Measurements from ENCODE around the gene APRT.

APRT gene

DNA sequence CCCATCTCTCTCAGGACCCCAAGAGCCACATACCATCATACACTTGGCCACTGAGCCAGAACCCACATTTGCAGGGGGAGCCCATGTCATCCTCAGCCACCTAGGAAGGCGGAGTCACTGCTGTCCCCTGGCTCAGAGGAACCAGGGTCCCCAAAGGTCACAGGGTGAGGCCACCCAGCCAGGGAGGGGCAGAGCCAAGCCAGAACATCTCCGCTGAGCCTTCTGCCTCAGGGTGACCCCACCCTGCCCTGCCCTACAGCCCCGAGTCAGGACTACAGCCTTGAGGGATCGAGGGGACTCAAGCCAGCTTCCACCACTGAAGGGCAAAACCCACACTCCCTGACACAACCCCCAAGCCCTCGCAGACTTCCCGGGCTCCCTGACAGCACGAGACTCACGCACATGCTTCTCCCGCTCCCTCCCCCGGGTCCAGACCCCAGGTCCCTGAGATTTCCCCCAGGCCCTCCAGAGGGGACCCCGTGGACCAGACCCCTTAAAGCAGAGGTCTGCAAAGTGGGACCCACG, 44.1 kb downstream of the APRT start:
- H3K79me2 ChIP-seq (ENCODE audit: control insufficient read depth, low read length) = peaks cover 99% of the 10 kb centered on the region
- H3K4me2 ChIP-seq (ENCODE audit: low read length) = no peak overlapping the region
- H3K9me2 ChIP-seq (replicated peaks; ENCODE audit: control insufficient read depth, low read length) = no peaks in the 10 kb centered on the region
- no peaks in the 10 kb centered on the region for H3K27me3 ChIP-seq (ENCODE audit: control insufficient read depth, low read length)
- no peaks in the 10 kb centered on the region for H3K9me3 ChIP-seq (ENCODE audit: control insufficient read depth, insufficient read depth, low read length)
- H3K4me1 ChIP-seq (ENCODE audit: control insufficient read depth, low read length) = peaks cover 39% of the 10 kb centered on the region
- H4K20me1 ChIP-seq (ENCODE audit: control insufficient read depth, insufficient read depth, low read depth, low read length) = peaks cover 27% of the 10 kb centered on the region
- H3K36me3 ChIP-seq (ENCODE audit: control insufficient read depth, low read length) = peaks cover 37% of the 10 kb centered on the region
- H3K27ac ChIP-seq (ENCODE audit: low read depth, low read length) = no peak overlapping the region
- H3F3A ChIP-seq (ENCODE audit: control insufficient read depth, insufficient read depth) = 0 out of 2 replicates have a peak, but pooled peaks cover 4% of the 10 kb centered on the region
- no peak overlapping the region for H3K4me3 ChIP-seq (ENCODE audit: low read length)
- no peak for TF ChIP-seq EZH2phosphoT487 (IDR thresholded peaks at IDR 0.05; ENCODE audit: borderline replicate concordance, low read length)
- TF ChIP-seq, protein P1, sequence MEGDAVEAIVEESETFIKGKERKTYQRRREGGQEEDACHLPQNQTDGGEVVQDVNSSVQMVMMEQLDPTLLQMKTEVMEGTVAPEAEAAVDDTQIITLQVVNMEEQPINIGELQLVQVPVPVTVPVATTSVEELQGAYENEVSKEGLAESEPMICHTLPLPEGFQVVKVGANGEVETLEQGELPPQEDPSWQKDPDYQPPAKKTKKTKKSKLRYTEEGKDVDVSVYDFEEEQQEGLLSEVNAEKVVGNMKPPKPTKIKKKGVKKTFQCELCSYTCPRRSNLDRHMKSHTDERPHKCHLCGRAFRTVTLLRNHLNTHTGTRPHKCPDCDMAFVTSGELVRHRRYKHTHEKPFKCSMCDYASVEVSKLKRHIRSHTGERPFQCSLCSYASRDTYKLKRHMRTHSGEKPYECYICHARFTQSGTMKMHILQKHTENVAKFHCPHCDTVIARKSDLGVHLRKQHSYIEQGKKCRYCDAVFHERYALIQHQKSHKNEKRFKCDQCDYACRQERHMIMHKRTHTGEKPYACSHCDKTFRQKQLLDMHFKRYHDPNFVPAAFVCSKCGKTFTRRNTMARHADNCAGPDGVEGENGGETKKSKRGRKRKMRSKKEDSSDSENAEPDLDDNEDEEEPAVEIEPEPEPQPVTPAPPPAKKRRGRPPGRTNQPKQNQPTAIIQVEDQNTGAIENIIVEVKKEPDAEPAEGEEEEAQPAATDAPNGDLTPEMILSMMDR (IDR thresholded peaks at IDR 0.05; ENCODE audit: low read depth, low read length, poor library complexity, severe bottlenecking) = no peak

GRCh38 chr16:88766975-88767374, 44.8 kb downstream of the APRT start:
- peaks cover 35% of the 10 kb centered on the region for H3K4me1 ChIP-seq (ENCODE audit: control insufficient read depth, low read length)
- H3K9me3 ChIP-seq (ENCODE audit: control insufficient read depth, insufficient read depth, low read length) = no peaks in the 10 kb centered on the region
- no peaks in the 10 kb centered on the region for H3K9me2 ChIP-seq (replicated peaks; ENCODE audit: control insufficient read depth, low read length)
- no peak overlapping the region for H3K4me2 ChIP-seq (ENCODE audit: low read length)
- H4K20me1 ChIP-seq (ENCODE audit: control insufficient read depth, insufficient read depth, low read depth, low read length) = peaks cover 31% of the 10 kb centered on the region
- no peaks in the 10 kb centered on the region for H3K27me3 ChIP-seq (ENCODE audit: control insufficient read depth, low read length)
- H3K79me2 ChIP-seq (ENCODE audit: control insufficient read depth, low read length) = peaks cover 99% of the 10 kb centered on the region
- TF ChIP-seq, protein P1 (IDR thresholded peaks at IDR 0.05; ENCODE audit: low read depth, low read length, poor library complexity, severe bottlenecking) = no peak
- no peak for TF ChIP-seq EZH2phosphoT487 (IDR thresholded peaks at IDR 0.05; ENCODE audit: borderline replicate concordance, low read length)
- H3K27ac ChIP-seq (ENCODE audit: low read depth, low read length) = no peak overlapping the region
- H3F3A ChIP-seq (ENCODE audit: control insufficient read depth, insufficient read depth) = 0 out of 2 replicates have a peak, but pooled peaks cover 4% of the 10 kb centered on the region
- H3K36me3 ChIP-seq (ENCODE audit: control insufficient read depth, low read length) = peaks cover 37% of the 10 kb centered on the region
- no peak overlapping the region for H3K4me3 ChIP-seq (ENCODE audit: low read length)

- no peak overlapping the region for H3K4me3 ChIP-seq (ENCODE audit: low read length)
- no peak overlapping the region for H3K27ac ChIP-seq (ENCODE audit: low read depth, low read length)
- H3K79me2 ChIP-seq (ENCODE audit: control insufficient read depth, low read length) = peaks cover 100% of the 10 kb centered on the region
- H4K20me1 ChIP-seq (ENCODE audit: control insufficient read depth, insufficient read depth, low read depth, low read length) = peaks cover 28% of the 10 kb centered on the region
- H3K27me3 ChIP-seq (ENCODE audit: control insufficient read depth, low read length) = no peaks in the 10 kb centered on the region
- peaks cover 15% of the 10 kb centered on the region for H3K4me1 ChIP-seq (ENCODE audit: control insufficient read depth, low read length)
- H3F3A ChIP-seq (ENCODE audit: control insufficient read depth, insufficient read depth) = no peaks in the 10 kb centered on the region
- no peaks in the 10 kb centered on the region for H3K9me2 ChIP-seq (replicated peaks; ENCODE audit: control insufficient read depth, low read length)
- H3K36me3 ChIP-seq (ENCODE audit: control insufficient read depth, low read length) = peaks cover 33% of the 10 kb centered on the region
- TF ChIP-seq EZH2phosphoT487 (IDR thresholded peaks at IDR 0.05; ENCODE audit: borderline replicate concordance, low read length) = no peak
- TF ChIP-seq, protein P1 (IDR thresholded peaks at IDR 0.05; ENCODE audit: low read depth, low read length, poor library complexity, severe bottlenecking) = no peak
- H3K9me3 ChIP-seq (ENCODE audit: control insufficient read depth, insufficient read depth, low read length) = no peaks in the 10 kb centered on the region
- no peak overlapping the region for H3K4me2 ChIP-seq (ENCODE audit: low read length)
These were observed 46.8 kb downstream of the APRT start for GRCh38 chr16:88764913-88765349.

All from DOHH2 (cell line).